ENCODE data around the gene RBPJ.
"Not testable (repeated sequence)": the region's sequence is repeated elsewhere in the genome, so short reads cannot be mapped to it uniquely, and the experiment has no call there.

Gene RBPJ

DNA sequence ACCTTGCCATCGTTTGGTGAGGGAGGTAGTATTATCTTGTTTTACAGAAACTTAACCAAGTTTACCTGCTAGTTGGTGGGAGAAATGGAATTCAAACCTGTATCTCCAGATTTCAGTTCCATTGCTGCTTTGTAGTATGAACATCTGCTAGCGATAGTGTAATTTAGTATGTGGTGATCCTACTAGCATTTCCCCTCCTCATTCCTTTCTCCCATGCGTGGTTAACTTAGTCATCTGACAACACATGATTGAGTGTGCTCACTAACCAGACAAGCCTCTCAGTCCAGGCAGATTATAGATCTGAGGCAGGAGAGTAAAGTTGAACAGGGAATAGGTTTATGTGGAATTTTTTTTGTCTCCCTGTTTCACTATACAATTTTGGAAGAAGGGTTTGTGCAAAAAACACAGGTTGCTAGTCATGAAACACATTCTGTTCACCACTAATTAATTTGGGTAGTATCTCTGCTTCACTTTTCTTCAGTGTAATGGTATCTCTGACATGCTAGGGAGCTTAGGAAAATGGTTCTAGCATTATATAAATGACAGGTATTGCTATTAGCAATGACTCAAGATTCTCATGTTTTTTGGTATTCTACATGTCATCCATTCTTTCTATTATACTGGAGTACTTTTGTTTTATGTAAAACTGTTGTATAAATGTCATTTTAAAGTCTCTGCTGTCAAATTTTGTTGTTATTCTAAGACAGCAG lies 21.7 kb downstream of the RBPJ start:
- no peak for DNase-seq (ENCODE audit: low read depth)

DNA sequence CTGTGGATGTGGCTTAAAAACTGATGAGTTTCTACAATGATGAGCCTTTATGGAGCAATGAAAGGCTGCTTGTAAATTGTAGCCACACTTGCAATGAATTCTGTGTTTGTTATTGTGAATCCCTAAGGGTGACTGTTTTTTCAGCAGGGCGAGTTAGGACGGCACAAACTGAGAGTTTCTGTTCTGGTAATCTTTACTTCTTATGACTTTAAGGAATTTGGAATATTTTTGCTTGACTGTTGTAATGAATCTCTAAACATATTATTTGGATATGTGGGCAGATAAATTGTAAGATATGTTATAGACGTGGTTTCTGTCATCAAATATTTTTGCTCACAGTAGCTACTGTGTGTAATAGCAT lies 22.2 kb downstream of the RBPJ start:
- no peak for DNase-seq (ENCODE audit: low read depth)

DNA sequence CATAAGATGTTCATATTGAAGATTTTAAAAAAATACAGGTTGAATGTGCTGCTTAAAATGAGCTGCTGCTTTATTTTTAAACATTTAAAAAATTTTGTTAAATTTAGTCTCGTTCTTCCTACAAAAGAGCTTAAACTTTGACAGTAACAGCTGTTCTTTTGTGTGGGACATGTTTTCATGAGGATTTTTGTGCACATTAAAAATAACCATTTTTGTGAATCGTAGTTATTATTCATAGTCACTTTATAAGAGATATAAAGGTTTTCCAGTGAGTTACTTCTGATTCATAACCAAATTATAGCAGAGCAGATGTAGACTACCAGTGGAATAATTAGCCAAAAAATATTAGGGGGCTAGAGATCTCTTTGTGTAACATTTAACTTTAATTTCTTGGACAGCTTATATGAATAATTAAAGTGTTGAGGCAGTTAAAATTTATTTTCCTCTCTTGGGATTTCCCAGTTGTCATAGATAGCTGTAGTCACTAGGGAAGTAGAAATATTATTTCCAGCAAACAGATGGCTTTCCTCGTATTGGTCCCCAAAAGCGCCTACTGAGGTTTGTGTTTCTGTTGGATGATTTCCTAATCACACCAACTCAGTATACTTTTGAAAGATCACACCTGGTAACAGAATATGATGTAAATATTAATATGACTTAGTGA lies 24.2 kb downstream of the RBPJ start:
- no peak for DNase-seq (ENCODE audit: low read depth)

DNA sequence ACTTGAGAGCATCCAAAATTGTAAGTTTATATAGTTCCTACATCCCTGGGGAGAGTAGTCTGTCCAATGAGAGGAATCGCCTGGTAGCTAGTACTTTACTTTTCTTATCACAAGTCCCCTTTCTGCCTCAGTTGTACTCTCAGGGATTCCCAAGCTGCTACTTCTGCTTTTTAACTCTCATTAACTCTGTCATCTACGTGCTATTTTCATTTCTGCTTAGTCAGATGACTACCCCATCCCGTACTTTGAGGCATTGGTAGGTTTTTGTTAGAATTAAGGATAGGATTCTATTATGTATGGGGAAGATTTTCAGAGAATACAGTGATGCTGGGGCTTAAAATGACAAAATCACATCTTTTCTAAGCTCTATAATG lies 24.7 kb downstream of the RBPJ start:
- no peak for DNase-seq (ENCODE audit: low read depth)

DNA sequence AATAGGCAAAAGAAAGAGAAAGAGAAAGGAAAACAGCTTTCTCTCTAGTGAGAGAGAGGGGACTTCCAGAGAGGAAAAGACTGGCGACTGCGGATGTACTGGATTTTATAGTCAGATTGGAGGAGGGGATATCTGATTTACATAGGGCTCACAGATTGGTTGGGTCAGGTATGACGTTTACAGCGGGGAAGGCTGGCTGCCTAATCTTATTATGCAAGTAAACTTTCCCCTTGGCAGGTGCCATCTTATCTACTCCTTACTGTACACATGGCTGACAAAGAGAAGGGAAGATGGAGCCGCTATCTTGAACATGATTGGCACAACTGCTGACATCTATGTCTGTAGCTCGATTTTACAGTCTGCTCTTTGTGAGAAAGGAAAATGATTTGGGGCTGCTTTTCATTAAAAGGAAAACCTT lies 25.4 kb downstream of the RBPJ start:
- no peak for DNase-seq (ENCODE audit: low read depth)

DNA sequence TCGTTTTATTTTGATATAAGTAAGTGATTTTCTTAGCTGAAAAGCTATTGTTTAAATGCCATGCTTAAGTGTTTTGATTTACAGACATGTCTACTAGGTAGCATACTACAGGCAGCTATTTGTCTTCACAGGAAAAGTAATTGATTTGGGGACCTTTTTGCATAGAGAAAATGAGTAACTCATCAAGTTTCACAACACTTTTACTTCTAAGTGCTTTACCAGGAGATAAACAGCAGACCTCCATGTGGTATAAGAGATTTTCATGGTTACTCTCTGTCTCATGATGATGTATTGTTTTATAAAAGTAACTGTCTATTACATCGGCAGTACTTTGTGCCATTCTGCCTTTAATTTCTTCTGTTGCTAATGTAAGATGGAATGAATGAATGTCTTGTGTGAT lies 28.7 kb downstream of the RBPJ start:
- DNase-seq (ENCODE audit: low read depth) = no peak

DNA sequence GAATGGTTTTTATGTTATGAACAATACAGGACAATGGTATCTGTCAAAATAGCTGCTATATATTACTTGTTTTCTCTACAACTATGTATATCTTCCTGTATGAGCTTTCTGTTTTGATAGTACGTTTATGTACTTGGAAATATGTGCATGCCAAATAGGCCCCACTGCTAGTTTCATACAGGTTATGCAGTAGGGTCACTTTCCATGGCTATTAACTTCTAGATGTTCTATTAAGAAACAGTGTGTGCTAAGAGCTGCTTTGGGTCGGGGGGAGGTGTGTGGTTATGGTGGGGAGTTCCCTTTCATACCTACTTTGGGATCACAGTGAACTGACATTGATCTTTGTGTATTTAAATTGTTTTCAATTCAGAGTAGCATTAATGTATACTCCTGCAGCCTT lies 30.9 kb downstream of the RBPJ start:
- no peak for DNase-seq (ENCODE audit: low read depth)

DNA sequence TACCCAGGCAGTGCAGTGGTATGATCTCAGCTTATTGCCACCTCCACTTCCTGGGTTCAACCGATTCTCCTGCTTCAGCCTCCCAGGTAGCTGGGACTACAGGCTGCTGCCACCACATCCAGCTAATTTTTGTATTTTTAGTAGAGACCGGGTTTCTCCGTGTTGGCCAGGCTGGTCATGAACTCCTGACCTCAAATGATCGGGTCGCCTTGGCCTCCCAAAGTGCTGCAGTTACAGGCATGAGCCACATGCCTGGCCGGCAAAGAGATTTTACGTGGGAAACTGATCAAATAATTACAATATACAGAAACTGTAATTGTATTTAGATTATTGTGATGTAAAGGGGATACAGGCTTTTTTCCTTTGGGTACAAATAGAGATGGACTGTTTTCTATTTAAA lies 33.7 kb downstream of the RBPJ start:
- DNase-seq (ENCODE audit: low read depth) = no peak

DNA sequence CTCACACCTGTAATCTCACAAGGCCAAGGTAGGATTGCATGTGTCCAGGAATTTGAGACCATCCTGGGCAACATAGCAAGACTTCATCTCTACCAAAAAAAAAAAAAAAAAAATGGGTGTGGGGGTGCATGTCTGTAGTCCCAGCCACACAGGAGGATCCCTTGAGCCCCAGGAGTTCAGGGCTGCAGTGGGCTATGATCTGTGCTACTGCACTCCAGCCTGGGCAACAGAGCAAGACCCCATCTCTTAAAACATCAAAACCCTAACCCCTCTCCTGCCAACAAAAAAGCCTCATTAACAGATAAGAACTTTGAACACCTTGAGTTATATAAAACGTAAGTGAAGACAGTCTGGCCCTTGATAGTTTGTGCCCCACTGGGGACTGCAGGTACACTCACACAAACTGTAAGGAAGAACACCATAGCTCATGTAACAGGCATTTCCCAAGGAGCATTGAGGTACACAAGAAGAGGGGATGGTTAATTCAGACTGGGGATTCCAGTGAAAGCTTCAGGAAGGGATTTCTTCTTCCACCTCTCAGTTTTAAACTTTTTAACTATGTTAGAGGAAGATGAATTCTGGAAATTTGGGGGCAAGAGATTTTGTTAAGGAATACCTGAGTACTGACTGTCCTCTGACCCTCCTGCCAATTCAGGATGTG lies 34.7 kb downstream of the RBPJ start:
- DNase-seq (ENCODE audit: low read depth) = no peak

DNA sequence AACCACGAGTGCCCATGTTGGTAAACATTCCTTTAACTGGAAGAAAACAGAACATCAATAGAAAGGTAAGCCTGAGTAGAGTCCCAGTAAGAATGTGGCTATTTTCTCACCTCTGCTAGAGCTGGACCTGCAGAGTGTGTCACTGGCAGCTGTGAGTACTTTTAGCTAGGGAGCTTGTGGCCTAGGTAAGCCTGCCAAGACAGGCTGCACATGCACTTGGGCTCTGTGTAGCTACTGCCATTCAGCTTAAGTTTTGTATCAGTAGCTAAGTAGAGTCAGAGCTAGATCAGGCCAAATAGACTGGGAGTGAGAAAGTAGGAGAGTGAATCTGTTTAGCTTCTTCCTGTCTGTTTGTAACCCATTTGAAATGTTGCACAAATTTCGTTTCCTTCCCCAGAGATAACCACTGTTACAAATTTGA lies 35.3 kb downstream of the RBPJ start:
- no peak for DNase-seq (ENCODE audit: low read depth)

DNA sequence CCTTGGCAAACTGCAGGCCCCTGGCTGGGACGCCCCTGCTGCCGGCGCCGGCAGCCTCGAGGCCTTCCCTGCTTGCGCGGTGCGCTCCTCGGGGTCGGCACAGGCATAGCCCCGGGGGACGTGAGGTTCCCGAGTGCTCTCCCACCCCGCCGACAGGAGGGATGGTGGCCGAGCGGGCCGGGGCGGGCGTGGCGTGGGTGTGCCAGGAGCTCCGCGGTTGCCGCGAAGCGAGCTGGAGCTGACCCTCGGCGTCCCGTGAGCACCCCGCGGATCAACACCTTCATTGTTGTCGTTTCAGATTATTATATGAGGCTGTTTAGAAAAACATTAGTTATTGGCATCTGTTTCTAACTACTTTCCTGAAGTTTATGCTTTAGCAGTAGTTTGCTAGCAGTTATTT lies 38.7 kb downstream of the RBPJ start:
- not testable (repeated sequence) for DNase-seq (ENCODE audit: low read depth)

DNA sequence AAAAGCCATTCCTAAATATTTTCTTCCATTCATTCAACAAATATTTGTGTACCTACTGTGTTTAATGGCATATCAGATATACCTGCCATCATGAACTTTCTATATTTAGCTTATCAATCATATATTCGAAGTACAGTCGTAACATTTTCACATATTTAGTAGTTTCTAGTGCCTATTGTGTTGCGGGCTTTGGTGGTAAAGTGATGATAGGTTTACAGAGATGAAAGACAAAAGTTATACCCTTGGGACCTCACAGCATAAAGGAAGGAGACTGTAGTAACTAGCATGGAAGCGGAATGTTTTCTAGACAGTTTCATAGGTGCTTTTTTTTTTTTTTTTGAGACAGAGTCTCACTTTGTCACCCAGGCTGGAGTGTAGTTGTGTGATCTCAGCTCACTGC lies 39.5 kb downstream of the RBPJ start:
- DNase-seq (ENCODE audit: low read depth) = no peak

DNA sequence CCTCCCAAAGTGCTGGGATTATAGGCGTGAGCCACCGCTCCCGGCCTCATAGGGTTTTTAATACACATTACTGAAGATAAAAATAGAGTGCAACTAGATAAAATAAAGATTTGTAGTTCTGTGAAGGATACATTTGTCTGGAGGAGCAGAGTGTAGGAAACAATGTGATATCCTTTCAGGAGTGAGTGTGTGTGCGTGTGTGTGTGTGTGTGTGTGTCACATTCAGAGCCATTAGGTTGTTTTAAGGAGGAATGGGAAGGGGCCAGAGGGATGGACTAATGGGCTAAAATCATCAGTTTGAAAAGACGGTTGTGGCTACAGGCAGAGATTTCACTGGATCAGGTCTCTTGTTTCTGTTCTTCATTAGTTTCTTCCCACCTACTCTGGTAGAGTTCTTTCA lies 40.0 kb downstream of the RBPJ start:
- no peak for DNase-seq (ENCODE audit: low read depth)

DNA sequence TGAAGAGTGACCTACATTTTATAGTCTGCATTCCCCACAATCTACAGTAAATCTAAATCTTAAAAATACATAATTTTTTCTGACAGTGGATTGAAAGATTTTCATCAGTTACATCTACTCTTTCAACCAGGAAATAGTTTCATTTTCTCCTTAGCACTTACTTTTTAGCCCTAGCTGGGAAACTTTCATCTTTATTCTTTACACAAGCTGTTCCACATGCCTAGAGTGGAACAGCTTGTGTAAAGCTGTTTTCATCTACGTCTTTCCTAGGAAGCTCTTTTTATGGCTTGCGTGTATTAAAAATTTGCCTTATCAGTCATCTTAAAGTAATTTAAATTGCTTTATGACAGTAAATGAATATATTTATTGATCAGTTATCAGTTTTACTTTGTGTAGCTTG lies 40.5 kb downstream of the RBPJ start:
- DNase-seq (ENCODE audit: low read depth) = no peak

DNA sequence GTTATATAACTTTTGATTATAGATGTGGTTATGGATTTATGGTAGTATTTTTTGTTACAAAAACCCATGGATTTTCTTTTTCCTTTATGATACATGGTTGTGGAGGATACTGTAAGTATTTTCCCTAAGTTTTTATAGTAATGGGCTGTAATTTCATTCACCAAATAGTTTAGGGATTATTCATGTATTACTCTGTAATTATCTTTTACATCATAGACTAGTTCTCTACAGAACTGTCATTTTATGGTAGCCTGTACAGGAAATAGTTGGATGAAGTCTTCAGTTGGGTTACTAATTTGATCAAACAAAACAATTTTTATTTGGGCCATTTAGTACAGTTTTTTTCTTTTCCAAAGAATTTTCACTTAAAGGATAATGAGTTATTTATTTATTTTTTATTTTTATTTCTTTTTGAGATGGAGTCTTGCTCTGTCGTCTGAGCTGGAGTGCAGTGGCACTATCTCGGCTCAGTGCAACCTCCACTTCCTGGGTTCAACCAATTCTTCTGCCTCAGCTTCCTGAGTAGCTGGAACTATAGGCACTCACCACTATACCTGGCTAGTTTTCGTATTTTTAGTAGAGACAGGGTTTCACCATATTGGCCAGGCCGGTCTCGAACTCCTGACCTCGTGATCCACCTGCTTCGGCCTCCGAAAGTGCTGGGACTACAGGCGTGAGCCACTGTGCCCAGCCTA lies 42.1 kb downstream of the RBPJ start:
- DNase-seq (ENCODE audit: low read depth) = no peak

DNA sequence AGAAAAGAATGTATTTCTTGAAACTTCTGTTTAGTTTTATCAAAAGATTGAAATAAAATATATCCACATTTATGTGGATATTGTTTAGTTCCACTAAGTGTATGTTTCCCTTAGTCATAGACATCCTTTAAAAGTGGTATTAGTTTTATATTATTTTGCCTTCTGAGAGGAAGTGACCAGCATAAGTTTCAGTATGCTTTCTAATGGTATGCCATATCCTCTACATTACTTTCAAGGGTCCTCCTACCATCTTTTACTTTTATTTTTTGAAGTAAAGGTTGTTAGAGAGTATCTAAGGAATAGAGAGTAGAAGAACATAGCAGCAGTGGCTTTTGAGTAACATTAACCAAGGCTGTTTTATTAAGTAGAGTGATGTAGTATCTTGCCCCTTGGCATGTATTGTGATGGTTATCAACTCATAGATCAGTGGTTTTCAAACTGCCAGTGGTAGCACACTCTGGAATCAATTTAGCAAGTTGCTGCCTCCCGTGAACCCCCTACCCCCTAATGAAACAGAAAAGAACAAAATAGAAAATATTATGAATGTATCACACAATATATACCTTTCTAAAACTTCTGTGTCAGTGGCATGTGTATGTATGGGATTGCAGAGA lies 44.8 kb downstream of the RBPJ start:
- no peak for DNase-seq (ENCODE audit: low read depth)

DNA sequence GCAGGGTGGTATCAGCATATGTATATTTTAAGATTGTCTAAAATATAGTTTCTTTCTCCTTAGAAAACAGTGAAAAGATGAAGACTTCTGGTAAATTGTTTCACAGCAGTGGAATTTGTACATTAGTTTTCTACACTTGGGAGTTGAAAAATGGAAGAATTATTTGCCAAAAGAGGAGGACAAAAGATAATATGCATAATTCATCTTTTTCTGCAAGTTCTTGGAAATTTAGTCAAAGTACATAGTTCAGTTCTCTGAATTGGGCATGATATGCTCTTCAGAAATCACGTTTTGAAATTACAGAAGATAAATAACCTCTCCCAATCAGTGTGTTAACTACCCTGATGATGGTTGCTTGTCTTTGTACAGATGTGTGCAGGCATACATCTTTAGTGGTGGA lies 47.0 kb downstream of the RBPJ start:
- no peak for DNase-seq (ENCODE audit: low read depth)

DNA sequence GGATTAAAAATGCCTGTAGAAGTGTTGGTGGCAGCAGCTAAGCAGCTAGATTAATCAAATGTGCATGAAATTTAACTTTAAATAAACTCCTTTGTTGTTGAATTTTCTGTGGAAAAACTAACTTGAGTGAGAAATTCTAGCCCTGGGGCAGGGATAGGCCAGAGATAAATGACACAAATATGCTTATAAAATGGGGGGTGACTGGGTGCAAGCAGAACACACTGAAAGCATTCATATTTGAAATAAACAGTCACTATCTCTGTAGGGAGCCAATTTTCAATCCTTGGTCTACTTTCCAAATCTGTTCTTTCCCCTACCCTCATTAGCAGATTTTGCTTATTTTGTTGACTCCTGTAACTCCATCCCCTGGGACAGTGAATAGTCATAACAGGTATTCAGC lies 47.9 kb downstream of the RBPJ start:
- DNase-seq (ENCODE audit: low read depth) = no peak

DNA sequence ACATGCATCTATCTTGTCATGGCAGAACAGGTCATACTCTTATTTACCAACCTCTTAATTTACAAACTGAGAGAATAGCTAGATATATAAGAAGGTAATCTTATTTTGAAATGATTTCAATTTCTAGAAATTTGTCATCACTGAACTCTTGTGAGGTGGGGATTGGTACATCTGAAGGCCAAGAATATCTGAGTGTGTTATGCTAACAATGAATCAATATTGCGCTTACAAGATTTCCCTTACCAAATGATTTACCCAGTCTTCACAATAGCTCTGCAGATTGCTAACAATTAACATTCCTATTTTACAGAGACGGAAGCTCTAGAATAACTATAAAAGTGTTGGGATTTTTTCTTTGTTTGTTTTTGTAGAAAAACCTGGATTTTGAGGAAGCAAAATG lies 48.3 kb downstream of the RBPJ start:
- DNase-seq (ENCODE audit: low read depth) = no peak

DNA sequence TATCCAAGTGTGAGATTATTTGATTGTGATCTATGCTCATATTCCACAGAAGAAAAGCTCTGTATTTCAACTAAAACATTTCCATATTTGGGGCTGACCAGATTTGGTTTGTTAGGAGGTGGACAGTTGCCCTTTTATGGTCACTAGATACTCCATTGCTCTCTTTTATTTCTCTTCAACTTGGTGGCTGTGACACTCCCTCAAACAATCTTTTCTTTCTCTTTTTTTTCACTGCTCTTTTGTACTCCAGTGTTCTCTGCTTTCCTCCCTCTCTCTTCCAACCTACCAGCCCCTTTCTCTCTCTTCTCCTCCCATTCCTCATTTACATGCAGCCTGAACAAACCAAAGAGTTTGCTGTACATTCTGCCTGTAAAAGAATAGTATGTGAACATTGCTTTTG lies 48.8 kb downstream of the RBPJ start:
- no peak for DNase-seq (ENCODE audit: low read depth)

DNA sequence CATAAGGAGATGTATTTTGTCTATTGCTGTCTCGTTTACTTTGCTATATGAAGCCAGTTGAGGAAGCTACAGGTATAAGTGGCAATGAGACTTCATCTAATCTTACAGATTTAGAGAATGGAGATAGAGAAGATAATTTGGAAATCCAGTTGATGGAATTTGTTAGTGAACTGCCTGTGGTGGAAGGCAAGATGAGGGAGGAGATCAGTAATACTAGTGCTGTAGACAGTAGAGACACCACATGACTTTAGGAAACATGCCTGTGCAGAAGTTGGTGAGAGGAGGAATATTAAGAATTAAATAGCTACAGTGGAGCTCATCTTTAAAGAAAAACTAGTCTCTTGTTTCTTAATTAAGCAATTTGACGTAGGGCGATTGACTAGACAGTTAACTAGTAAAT lies 51.3 kb downstream of the RBPJ start:
- DNase-seq (ENCODE audit: low read depth) = no peak

DNA sequence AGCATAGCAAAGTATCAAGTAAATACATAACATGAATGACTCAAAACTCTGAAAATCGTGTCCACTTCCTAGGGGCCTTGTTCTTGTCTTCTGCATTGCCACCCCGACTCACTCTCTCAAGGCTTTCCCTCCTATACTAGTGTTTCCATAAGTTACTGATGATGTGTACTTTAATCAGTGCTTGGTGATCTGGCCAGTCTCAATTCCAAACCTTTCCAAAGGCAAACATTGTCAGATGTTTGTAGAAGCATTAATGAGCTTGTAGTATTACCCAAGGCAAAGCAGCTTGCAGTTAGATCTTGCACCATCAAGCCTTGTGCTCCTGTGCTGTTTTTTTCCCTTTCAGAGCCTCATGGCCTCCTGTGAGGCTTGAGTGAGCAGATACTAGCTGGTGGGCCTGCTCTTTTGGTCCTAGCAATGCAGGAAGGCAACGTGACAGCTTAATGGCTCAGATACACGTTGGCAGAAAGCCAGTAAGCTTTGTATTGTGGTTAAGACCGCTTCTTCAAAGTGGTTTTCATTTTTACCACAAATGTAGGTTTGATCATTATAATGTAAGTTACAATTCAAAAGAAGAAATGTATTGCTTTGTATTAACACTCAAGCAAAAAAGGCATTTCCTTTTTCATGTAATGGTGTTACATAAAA lies 51.8 kb downstream of the RBPJ start:
- DNase-seq (ENCODE audit: low read depth) = peak; percentile 11
